ENCODE results near the gene CDH4. TPM values are rescaled to one million over a fixed set of nuclear protein-coding genes. Genes with fewer than 3 reads are reported as not detected.

Gene CDH4
- total and polyA plus RNA-seq, 2 donors from 2014 or later, result 1.1 TPM; not detected in 1

DNA sequence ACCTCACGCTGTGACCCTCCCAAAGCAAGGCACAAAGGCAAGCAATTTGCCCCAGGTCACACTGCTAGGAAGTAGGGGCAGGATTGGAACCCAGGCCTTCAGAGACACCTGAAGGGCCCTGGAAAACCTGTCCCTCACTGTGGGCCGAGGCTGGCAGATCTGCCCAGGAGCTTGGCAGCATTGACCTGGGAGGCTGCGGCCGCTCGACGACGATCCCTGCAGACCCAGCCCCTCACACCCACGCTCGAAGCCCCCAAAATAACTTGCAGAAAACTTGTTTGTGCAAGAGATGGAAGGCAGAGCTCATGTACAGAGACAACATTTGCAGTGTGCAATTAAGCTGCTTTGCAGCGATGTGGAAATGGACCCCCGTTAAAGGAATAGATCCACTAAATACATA lies 562.2 kb downstream of the CDH4 start:
- no peaks in the 10 kb centered on the region for H3K27me3 ChIP-seq (ENCODE audit: control insufficient read depth, insufficient read depth, low read length)
- H3K27ac ChIP-seq (ENCODE audit: low read depth in 2 of 2, low read length in 2 of 2), result no peak overlapping the region
- H3K36me3 ChIP-seq (ENCODE audit: control insufficient read depth in 2 of 3, insufficient read depth in 3 of 3, low read length in 3 of 3), result no peaks in the 10 kb centered on the region
- H3K4me1 ChIP-seq (ENCODE audit: control insufficient read depth in 2 of 3, insufficient read depth in 2 of 3, low read depth in 1 of 3, low read length in 3 of 3), result no peaks in the 10 kb centered on the region
- H3K4me3 ChIP-seq (ENCODE audit: low read length in 3 of 3), result no peak overlapping the region
- intact Hi-C loops (cut with DNase I), result no loop called here
- TF ChIP-seq, protein P1, sequence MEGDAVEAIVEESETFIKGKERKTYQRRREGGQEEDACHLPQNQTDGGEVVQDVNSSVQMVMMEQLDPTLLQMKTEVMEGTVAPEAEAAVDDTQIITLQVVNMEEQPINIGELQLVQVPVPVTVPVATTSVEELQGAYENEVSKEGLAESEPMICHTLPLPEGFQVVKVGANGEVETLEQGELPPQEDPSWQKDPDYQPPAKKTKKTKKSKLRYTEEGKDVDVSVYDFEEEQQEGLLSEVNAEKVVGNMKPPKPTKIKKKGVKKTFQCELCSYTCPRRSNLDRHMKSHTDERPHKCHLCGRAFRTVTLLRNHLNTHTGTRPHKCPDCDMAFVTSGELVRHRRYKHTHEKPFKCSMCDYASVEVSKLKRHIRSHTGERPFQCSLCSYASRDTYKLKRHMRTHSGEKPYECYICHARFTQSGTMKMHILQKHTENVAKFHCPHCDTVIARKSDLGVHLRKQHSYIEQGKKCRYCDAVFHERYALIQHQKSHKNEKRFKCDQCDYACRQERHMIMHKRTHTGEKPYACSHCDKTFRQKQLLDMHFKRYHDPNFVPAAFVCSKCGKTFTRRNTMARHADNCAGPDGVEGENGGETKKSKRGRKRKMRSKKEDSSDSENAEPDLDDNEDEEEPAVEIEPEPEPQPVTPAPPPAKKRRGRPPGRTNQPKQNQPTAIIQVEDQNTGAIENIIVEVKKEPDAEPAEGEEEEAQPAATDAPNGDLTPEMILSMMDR (IDR thresholded peaks at IDR 0.05; ENCODE audit: borderline replicate concordance, extremely low read depth, insufficient read depth), result no peak
- no peaks in the 10 kb centered on the region for H3K9me3 ChIP-seq (ENCODE audit: control insufficient read depth in 2 of 3, insufficient read depth in 1 of 3, low read length in 3 of 3)
- H3K9ac ChIP-seq (ENCODE audit: low read length in 3 of 3), result no peak overlapping the region
- FAIRE-seq, result no peak
- DNase-seq, result peak in 1 of 5 donors; percentile 65

- intact Hi-C loops (cut with DNase I), result no loop called here
- Histone ChIP-seq H3K4me3 (ENCODE audit: low read length in 3 of 3) (no peak overlapping the region), H3K36me3 (ENCODE audit: control insufficient read depth in 2 of 3, insufficient read depth in 3 of 3, low read length in 3 of 3) (no peaks in the 10 kb centered on the region), H3K9ac (ENCODE audit: low read length in 3 of 3) (no peak overlapping the region), H3K9me3 (ENCODE audit: control insufficient read depth in 2 of 3, insufficient read depth in 1 of 3, low read length in 3 of 3) (no peaks in the 10 kb centered on the region), H3K27me3 (ENCODE audit: control insufficient read depth, insufficient read depth, low read length) (no peaks in the 10 kb centered on the region), H3K4me1 (ENCODE audit: control insufficient read depth in 2 of 3, insufficient read depth in 2 of 3, low read depth in 1 of 3, low read length in 3 of 3) (no peaks in the 10 kb centered on the region), H3K27ac (ENCODE audit: low read depth in 2 of 2, low read length in 2 of 2) (no peak overlapping the region)
- TF ChIP-seq, protein P1 (IDR thresholded peaks at IDR 0.05; ENCODE audit: borderline replicate concordance, extremely low read depth, insufficient read depth), result no peak
- DNase-seq, result peak in 1 of 5 donors; percentile 34
- no peak for FAIRE-seq
Measured at GRCh38 chr20:61814726-61815125, 562.7 kb downstream of the CDH4 start.

- Histone ChIP-seq H3K4me1 (ENCODE audit: control insufficient read depth in 2 of 3, insufficient read depth in 2 of 3, low read depth in 1 of 3, low read length in 3 of 3) (no peaks in the 10 kb centered on the region), H3K27ac (ENCODE audit: low read depth in 2 of 2, low read length in 2 of 2) (no peak overlapping the region), H3K36me3 (ENCODE audit: control insufficient read depth in 2 of 3, insufficient read depth in 3 of 3, low read length in 3 of 3) (no peaks in the 10 kb centered on the region), H3K4me3 (ENCODE audit: low read length in 3 of 3) (no peak overlapping the region), H3K9ac (ENCODE audit: low read length in 3 of 3) (no peak overlapping the region), H3K27me3 (ENCODE audit: control insufficient read depth, insufficient read depth, low read length) (no peaks in the 10 kb centered on the region), H3K9me3 (ENCODE audit: control insufficient read depth in 2 of 3, insufficient read depth in 1 of 3, low read length in 3 of 3) (no peaks in the 10 kb centered on the region)
- TF ChIP-seq, protein P1 (IDR thresholded peaks at IDR 0.05; ENCODE audit: borderline replicate concordance, extremely low read depth, insufficient read depth), result no peak
- intact Hi-C loops (cut with DNase I), result no loop called here
- peak in 1 of 5 donors; percentile 46 for DNase-seq
- no peak for FAIRE-seq
Measured at GRCh38 chr20:61815176-61815575, 563.1 kb downstream of the CDH4 start.

GRCh38 chr20:61815678-61816077 lies 563.6 kb downstream of the CDH4 start:
- peak in 1 of 5 donors; percentile 35 for DNase-seq
- Histone ChIP-seq H3K27ac (ENCODE audit: low read depth in 2 of 2, low read length in 2 of 2) (no peak overlapping the region), H3K36me3 (ENCODE audit: control insufficient read depth in 2 of 3, insufficient read depth in 3 of 3, low read length in 3 of 3) (no peaks in the 10 kb centered on the region), H3K27me3 (ENCODE audit: control insufficient read depth, insufficient read depth, low read length) (no peaks in the 10 kb centered on the region), H3K9ac (ENCODE audit: low read length in 3 of 3) (no peak overlapping the region), H3K9me3 (ENCODE audit: control insufficient read depth in 2 of 3, insufficient read depth in 1 of 3, low read length in 3 of 3) (no peaks in the 10 kb centered on the region), H3K4me1 (ENCODE audit: control insufficient read depth in 2 of 3, insufficient read depth in 2 of 3, low read depth in 1 of 3, low read length in 3 of 3) (no peaks in the 10 kb centered on the region), H3K4me3 (ENCODE audit: low read length in 3 of 3) (no peak overlapping the region)
- TF ChIP-seq, protein P1 (IDR thresholded peaks at IDR 0.05; ENCODE audit: borderline replicate concordance, extremely low read depth, insufficient read depth), result no peak
- no peak for FAIRE-seq
- intact Hi-C loops (cut with DNase I), result no loop called here

Measured in kidney (tissue), 14 donors.